KOPT-K1 (cell line): ENCODE data around the gene PLB1.
"Not testable (repeated sequence)": the region's sequence is repeated elsewhere in the genome, so short reads cannot be mapped to it uniquely, and the experiment has no call there.

Source experiments
- H3K27ac ChIP-seq: fragments of 200-600 bp; sonication (generic); 2 replicates; pipeline ENCODE4 v1.5.1; 2016; ENCODE audit warnings: antibody characterized with exemption, mild to moderate bottlenecking, low read depth, low read length; ENCODE audit not compliant: poor library complexity, severe bottlenecking
- H3K36me3 ChIP-seq: fragments of 200-600 bp; sonication (generic); 2 replicates; pipeline ENCODE4 v1.5.1; 2017; ENCODE audit warnings: antibody characterized with exemption, mild to moderate bottlenecking, low read length, moderate library complexity; ENCODE audit not compliant: insufficient read depth
- H3K9me3 ChIP-seq: fragments of 200-600 bp; sonication (generic); 2 replicates; pipeline ENCODE4 v1.5.1; 2017; ENCODE audit warnings: antibody characterized with exemption, low read length, mild to moderate bottlenecking; ENCODE audit not compliant: insufficient read depth, poor library complexity, severe bottlenecking

The PLB1 gene

DNA sequence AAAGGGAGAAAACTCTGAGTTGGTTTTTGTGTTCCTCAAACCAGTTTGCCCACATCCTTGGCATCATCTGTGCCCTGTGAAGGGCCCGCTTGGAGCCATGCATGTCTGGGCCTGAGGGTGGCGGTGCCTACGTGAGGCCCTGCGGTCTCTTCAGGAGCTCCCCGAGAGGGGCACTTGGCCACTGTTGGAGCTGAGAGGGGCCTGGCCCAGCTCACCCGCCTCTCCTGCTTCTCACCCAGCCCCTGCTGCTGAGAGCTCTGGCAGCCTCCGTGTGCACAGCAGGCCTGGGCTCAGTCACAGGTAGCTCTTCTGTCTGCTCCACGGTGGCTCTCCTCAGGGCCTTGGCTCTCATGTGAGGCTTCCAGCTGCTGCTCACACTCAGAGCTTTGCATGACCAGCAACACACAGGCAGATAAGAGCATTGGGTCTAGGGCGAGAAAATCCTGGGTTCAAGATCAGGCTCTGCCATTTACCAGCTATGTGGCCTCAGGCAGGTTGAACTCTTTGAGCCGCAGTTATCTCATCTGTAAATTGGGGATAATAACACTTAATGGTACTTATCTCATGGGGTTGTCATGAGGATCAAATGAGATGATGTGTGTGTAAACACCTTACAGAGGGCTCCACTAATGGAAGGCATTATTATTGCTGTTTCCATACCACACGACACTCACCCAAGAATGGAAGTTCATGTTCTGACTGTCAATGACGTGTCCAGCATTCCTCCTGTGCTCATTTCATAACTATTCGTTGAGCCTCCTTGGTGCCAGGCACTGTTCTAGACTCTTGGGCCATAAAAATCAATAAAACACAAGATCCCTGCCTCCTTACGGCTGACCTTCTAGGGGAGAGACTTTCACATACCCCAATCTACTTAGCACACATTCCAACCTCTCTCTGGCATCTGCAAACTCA, 41.6 kb upstream of the PLB1 start:
- Histone ChIP-seq H3K27ac (no peak overlapping the region), H3K9me3 (no peaks in the 10 kb centered on the region), H3K36me3 (no peaks in the 10 kb centered on the region)

DNA sequence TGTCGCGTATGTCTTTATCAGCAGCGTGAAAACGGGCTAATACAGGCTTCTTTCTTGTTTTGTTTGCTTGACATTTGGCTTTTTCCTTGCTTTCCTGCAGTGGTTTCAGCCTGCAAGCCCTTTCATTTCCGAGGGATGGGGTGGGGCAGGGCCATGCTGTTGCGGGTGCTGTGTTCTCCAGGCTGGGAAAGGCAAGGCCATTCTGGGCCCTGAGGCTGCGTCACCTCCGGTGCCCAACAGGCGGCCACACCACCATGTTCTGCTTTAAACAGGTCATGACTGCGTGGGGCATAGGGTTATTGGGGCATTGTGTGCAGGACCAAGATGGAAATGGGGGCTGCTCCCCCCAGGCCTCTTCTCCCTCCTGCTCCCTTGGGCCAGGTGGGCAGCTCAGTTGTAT, 38.6 kb upstream of the PLB1 start:
- Histone ChIP-seq H3K27ac (no peak overlapping the region), H3K36me3 (no peaks in the 10 kb centered on the region), H3K9me3 (no peaks in the 10 kb centered on the region)

DNA sequence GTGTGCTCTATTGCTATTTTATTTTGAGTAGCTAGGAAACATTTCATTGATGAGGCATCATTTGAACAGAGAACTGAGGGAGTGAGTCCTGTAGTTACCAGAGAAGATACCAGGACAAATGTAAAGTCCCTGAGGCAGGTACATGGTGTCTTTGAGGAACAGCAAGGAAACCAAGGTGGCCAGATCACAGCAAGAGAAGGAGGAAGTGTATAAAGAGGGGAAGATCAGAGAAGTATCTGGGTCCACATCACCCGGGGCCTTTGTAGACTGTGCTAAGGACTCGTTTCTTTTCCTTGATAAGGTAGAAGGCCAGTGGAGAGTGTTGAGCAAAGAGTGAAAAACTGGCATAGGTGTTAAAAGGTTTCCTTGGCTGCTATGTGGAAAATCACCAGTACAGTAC, 34.8 kb upstream of the PLB1 start:
- H3K36me3 ChIP-seq = no peaks in the 10 kb centered on the region
- H3K9me3 ChIP-seq = peaks cover 4% of the 10 kb centered on the region
- H3K27ac ChIP-seq = no peak overlapping the region

DNA sequence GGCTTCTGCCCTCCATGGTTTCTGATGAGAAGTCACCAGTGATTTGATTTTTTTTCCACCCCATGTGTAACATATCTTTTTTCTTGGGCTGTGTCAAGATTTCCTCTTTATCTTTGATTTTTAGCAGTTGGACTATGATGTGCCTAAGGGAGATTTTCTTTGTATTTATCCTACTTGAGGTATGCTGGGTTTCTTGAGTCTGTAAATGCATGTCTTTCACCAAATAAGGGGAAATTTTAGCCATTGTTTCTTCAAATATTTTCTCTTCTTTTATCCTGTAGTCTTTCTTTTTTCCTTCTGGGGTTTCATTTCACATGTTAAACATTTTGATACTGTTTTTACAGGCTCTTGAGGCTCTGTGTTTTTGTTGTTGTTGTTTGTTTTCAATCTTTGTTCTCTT, 33.7 kb upstream of the PLB1 start:
- Histone ChIP-seq H3K27ac (no peak overlapping the region), H3K9me3 (peaks cover 4% of the 10 kb centered on the region), H3K36me3 (no peaks in the 10 kb centered on the region)

DNA sequence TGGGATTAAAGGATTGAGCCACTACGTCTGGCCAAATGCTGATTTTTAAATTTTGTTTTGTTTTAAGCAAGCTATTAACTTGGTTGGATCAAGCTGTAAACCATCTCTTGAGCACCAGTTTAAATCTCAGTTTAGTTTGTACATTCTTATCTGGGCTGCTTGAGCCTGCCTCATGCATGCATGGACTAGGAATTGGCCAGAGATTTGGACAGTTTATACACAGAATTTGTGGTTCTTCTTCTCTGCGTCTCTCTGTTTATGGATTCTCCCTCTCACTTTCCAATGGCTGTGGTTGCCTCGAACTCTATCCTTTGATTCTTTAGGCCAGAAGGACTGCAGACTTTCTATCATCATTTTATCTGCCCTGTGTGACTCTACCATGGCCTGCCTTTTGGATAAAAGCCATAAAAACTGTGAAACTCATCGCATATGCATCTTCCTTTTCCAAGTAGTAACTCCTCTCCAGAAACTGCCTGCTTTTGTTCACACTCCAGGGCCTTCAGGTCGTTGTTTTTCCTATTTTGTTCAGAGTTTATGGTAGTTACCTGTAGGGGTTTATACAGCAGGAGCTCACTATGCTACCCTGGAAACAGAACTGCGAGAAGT, 32.5 kb upstream of the PLB1 start:
- Histone ChIP-seq H3K27ac (no peak overlapping the region), H3K36me3 (no peaks in the 10 kb centered on the region), H3K9me3 (peaks cover 4% of the 10 kb centered on the region)

DNA sequence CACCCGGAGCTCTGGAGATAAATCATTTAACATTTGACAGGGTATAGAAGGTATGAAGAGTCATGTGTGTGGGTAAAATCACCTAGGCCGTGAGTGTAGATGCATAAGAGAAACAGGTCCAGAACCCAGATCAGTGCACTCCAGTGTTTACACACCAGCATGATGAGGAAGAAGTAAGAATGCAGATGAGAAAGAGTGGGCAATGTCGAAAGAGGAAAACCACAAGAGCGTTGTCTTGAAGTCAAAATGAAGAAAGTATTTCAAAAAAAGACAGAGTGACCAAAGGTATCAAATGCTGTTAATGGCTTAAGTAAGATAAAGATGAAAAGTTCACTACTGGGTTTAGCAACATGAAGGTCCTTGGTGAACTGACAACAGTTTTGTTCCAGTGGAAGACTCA, 32.0 kb upstream of the PLB1 start:
- peaks cover 4% of the 10 kb centered on the region for H3K9me3 ChIP-seq
- no peaks in the 10 kb centered on the region for H3K36me3 ChIP-seq
- H3K27ac ChIP-seq = no peak overlapping the region

DNA sequence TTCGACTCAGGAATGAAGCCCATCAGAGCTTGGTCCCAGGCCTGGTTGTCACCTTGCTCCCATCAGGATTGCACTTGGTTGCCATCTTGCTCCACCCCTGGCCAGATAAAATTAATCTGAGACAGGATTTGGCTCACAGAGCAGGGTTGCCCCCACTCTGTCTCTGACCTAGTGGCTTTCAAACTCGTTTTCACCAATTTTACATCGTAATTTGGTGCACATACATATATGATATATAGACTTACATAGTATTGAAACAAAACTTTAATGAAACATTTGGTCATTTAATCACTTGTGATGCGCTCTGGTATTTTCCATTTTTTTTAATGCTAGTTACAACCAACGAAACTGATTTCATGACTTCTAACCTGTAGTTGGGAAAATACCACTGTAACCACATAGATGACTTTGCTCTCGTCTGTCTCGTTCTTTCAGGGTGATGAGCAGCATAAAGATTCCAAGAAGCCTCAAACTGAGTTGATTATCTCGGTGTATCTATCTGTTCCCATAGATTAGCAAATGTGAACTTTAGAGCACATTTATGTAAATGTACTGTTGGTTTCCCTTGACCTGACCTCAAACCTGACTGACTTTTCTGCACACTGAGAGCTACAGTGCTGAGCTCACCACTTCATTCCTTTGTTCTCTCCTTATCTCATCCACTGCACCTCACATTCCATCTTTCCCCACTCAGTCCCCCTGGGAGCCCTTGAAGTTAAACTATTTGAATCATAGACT, 30.5 kb upstream of the PLB1 start:
- H3K36me3 ChIP-seq = no peaks in the 10 kb centered on the region

DNA sequence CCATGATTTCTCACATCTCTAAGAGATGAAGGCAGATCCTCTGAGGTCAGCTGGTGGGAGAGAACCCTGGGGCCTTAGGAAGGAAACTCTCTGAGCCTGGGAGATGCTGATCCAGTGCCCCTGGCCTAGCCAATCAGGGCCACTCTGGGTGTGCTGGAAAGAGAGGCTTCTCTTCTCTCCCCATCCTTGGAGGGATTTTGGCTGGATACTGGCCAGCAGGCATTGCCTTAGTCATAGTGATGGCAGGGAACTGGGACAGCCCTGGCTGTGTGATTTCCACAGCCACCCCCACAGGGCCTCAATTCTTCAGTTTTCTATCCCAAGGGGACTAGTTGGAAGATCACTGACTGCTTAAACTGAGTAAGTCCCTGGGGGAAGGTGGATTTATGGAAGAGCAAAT, 26.6 kb upstream of the PLB1 start:
- Histone ChIP-seq H3K9me3 (no peaks in the 10 kb centered on the region), H3K27ac (no peak overlapping the region), H3K36me3 (no peaks in the 10 kb centered on the region)

More for the DNA sequence above, 30.5 kb upstream of the PLB1 start:
- Histone ChIP-seq H3K9me3 (peaks cover 4% of the 10 kb centered on the region), H3K27ac (no peak overlapping the region)

DNA sequence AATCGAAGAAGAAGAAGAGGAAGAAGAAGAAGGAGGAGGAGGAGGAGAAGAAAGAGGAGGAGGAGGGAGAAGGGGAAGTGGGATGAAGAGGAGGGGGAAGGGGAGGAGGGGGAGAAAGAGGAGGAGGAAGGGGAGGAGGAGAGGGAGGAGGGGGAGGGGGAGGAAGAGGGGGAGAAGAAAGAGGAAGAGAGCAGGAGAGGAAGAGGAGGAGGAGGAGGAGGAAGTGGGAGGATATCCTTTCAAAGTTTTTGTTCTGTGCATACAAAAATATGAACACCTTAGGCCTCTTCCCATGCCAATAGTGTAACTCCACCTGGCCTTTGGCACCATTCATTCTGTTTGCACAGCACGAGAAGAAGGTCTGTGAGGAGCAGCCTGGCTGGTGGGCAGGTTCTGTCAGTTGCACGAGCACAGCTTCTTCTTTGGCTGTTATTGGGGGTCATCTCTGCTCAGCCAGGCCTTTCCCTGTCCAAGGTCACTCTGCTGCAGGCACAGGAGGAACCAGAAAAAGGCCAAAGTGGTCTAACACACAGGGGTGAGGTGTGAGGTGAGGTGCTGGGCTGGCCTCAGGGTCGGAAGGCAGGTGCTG, 25.8 kb upstream of the PLB1 start:
- no peaks in the 10 kb centered on the region for H3K36me3 ChIP-seq
- no peak overlapping the region for H3K27ac ChIP-seq
- no peaks in the 10 kb centered on the region for H3K9me3 ChIP-seq

DNA sequence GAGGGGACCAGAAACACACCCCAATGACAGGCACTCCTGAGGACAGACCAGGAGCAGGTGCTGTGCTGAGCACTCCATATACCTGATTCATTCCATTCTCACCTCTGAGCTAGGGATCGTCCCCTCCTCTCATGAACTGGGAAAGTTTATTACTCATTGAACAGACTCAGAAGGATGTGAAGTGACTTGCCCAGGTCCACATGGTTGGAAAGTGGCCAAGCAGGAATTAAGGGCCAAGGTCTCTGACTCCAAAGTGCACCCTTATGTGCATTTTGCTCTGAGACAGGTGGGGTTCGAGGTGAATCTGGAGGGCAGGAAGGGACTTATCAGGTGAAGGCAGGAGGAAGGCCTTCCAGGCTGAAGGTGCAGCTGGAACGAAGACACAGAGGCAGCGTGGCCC, 25.1 kb upstream of the PLB1 start:
- Histone ChIP-seq H3K27ac (no peak overlapping the region), H3K36me3 (no peaks in the 10 kb centered on the region), H3K9me3 (no peaks in the 10 kb centered on the region)

DNA sequence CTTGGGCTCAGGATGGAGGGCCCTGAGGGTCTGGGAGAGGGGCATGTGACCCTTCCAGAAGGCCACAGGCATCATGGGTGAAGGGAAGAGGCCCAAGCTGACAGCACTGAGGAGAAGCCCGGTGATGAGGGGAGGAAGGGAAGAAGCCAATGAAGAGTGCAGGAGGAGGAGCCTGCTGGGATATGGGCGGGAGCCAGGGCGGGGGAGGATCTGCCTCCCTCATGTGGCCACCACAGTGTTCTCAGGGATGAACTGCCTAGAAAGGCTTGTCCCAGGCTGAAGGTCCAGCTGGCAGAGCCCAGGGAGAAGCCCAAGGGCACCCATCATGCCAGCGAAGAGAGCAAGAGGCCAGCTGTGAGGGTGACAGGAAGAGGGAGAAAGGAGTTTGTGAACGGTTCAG, 24.6 kb upstream of the PLB1 start:
- Histone ChIP-seq H3K9me3 (no peaks in the 10 kb centered on the region), H3K36me3 (no peaks in the 10 kb centered on the region), H3K27ac (no peak overlapping the region)

DNA sequence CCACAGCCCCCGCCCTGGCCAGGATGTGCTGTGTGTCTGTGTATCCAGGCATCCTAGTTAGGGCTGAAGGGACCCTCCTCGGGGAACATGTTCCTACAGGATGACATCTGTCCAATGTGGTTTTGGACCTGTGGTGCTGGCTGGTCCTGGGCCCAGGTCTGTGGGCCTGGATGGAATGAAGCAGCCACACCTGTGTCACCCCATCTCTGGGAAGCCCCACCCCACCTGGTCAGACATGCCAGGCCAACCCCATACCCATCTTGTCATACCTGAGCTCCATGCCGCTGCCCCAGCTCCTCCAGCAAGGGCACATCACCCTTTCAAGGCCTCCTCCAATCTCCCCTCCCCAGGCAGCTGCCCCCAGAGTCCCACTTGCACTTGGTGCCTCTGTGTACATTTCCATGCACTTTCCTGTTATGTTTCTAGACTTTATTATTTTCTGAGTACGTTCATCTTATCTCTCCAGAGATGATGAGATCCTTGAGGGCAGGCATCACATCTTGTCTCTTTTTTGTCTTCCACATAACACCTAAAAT, 24.1 kb upstream of the PLB1 start:
- no peaks in the 10 kb centered on the region for H3K9me3 ChIP-seq

DNA sequence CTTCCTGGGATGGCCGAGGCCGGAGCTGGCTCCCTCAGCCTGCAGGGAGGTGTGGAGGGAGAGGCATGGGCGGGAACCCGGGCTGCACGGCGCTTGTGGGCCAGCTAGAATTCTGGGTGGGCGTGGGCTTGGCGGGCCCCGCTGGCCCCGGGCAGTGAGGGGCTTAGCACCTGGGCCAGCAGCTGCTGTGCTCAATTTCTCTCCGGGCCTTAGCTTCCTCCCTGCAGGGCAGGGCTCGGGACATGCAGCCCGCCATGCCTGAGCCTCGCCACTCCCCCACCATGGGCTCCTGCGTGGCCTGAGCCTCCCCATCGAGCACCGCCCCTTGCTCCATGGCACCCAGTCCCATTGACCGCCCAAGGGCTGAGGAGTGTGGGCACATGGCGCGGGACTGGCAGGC, 23.2 kb upstream of the PLB1 start:
- not testable (repeated sequence) for H3K27ac ChIP-seq, H3K9me3 ChIP-seq, H3K36me3 ChIP-seq

More for the DNA sequence above, 24.1 kb upstream of the PLB1 start:
- Histone ChIP-seq H3K36me3 (no peaks in the 10 kb centered on the region), H3K27ac (no peak overlapping the region)

DNA sequence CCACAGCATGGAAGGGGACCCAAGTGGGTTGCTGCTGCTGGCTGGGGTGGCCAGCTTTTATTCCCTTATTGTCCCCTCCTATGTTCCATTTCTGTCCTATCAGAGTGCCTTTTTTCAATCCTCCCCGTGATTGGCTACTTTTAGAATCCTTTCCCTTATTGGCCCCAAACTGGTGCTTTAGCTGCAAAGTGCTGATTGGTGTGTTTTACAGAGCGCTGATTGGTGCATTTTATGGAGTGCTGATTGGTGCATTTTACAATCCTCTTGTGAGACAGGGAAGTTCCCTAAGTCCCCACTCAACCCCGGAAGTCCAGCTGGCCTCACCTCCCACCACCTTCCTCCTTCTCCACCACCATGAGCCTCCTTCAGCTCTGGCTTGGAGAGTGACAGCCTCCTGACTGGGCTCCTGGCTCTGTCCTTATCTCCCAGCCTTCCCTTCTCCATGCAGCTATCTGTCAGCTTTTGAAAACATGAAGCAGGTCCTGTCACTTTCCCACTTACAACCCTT, 20.7 kb upstream of the PLB1 start:
- Histone ChIP-seq H3K36me3 (no peaks in the 10 kb centered on the region), H3K27ac (no peak overlapping the region), H3K9me3 (no peaks in the 10 kb centered on the region)

DNA sequence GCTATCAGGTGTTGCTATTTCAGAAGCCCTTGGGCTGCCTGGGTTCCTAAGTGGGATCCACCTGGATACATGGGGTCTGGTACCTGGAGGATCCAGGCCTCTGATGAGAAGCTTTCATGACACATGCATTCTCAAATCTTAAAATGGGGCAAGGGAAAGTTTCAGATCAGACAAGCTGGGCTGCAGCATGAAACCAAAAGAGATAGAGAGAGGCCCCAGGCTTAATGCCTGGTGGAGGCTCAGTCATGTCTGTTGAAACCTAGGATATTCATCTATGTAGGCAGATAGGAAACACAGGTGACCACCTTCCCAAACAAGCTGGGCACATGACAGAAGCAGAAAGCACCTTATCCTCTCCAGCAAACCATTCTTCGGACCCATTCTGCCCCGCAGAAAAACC, 18.8 kb upstream of the PLB1 start:
- H3K27ac ChIP-seq = no peak overlapping the region
- H3K9me3 ChIP-seq = no peaks in the 10 kb centered on the region
- no peaks in the 10 kb centered on the region for H3K36me3 ChIP-seq
